Renal cortical epithelial cell (primary cell): Measurements from ENCODE around the gene ZNF285. TPM values are rescaled to one million over a fixed set of nuclear protein-coding genes. Genes with fewer than 3 reads are reported as not detected.
"Not testable (repeated sequence)": the region's sequence is repeated elsewhere in the genome, so short reads cannot be mapped to it uniquely, and the experiment has no call there.

ENCODE experiments used
- DNase-seq: peaks from one replicate; pipeline ENCODE4 v3.0.0-alpha.2; 2011; ENCODE audit warnings: low read depth
- total RNA-seq: library from RNA; depleted of rRNA; stranded (reverse); fragments of >200 nt; gene quantifications from 2 replicates; pipeline ENCODE4 v1.2.3, GENCODE V29; 2014

ZNF285 gene
- 2.3 and 7.7 TPM in 2 replicates for total RNA-seq

DNA sequence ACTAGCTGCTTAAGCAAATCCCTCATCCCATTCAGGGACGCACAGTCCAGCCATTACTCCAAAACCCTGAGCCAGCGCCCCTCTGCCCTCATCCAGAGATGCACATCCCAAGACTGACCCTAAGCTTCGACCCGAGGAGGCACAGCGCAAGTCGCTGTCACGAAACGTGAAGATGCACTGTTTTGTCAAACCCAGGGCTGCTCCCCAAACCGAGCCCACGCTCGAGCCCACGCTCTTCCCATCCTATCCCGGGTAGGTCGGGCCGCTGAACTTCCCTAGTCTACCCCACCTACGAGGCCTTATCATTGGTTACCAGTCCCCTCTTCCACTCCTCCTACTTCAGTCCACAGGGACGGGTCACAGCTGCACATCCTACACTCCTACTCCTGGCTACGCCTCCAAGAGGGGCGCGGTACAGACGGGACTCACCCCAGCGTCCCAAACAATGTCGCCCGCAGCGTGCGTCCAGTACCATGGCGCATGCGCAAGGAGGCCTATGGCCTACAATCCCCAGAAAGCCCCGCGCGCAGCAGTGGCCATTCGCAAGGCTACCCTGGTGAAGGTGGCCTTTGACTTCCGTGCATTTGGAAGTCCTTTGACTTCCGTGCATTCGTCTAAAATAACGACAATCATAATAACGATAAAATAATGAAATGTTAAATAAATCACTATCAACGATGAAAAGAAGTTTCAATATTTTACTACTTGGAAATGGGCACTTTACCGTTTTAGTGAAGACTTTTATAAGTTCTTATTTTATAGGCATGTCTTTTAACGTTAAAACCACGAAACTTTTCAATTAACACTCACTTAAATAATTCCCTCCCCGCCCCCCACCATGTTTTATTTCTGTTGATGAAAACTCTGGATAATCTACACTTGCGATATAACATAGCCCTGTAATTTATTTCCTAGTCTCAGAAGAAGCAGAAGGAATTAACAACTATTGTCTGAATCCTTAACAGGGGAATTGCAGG is at the start of gene ZNF285:
ZNF285 (minus strand) TSS at position 470 of the 977 bp plus-strand sequence. CDS start 4,395 bp downstream, outside the sequence.
- DNase-seq: peak; percentile 92

DNA sequence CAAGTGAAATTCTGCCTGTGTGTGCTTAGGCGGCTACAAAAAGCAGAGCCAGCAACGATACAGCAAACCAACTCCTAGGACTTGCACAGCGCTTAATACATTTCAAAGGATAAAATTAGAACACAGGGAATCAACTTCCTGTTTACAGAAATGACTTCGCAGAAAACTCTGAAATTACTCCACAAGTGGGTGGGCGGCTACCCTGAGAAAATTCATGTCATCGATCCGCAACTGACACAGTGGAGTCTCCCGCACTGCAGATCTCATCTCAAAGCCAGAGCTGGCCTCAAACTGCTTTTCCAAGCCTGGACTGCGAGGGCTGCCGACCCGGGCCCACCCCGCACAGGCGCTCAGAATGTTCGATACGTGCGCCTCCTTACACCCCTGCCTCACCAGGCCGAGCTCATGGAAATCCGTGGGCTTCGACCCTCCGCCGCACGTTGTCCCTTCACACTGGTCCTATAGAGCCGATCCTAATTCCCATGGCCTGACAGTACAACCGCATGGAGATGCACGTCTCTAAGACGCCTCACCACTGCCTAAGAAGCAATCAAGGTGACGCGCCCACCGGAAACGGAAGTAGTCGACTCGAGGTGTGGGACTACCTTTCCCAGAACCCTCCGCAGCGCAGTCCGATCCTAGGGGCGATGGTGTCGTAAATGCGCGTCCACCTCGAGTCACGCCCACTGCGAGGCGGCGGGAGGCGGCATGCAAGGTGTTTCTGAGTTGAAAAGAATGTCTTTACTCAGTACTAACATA is 46.7 kb upstream of the ZNF285 start, which contains the start of gene ZNF229:
ZNF229 (minus strand) TSS at position 557 of the 759 bp plus-strand sequence. CDS start 5,625 bp downstream, outside the sequence.
- DNase-seq: peak; percentile 89

DNA sequence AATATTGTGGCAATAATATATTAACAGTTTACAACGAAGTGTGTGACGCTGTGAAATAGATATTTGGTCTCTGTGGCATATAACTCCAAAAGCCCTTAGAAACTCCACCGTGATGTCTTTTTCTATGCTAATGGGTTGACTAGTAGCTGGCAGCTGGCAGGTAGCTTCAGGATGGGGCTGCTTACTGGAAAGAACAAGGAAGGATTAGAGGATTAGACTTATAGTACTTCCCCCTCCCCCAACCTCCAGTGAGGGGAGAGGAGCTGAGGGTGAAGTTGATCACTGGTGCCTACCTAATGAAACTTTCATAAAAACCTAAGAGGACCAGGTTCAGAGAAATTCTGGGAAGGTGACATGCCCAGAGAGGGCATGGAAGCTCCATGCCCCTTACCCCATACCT is 37.0 kb upstream of the ZNF285 start:
- no peak for DNase-seq

GRCh38 chr19:44435441-44435840 is 34.0 kb upstream of the ZNF285 start:
- no peak for DNase-seq

GRCh38 chr19:44430956-44431355 is 29.5 kb upstream of the ZNF285 start:
- no peak for DNase-seq

GRCh38 chr19:44415553-44415952 is 14.1 kb upstream of the ZNF285 start:
- DNase-seq: not testable (repeated sequence)

DNA sequence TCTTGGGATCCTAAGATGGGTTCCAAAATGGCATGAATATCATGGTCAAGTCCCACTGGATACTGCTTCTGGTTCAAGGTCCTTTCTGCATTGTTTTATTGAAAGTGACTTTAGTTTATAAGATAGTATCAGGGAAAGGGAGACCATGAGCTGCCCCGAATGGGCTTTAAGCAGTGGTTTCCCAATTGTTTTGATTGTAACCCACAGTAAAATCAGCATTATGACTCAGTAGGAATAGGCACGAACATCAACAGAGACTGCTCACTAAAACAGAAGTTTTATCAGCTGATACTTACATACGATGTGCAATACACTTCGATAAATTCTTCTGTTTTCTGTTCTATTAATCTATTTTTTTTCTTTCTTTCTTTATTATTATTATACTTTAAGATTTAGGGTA is 12.1 kb downstream of the ZNF285 start:
- DNase-seq: not testable (repeated sequence)

GRCh38 chr19:44374789-44375188 is 26.6 kb downstream of the ZNF285 start:
- no peak for DNase-seq

- no peak for DNase-seq
Measured at GRCh38 chr19:44371815-44372480, 29.5 kb downstream of the ZNF285 start.

GRCh38 chr19:44367024-44367423 is 34.4 kb downstream of the ZNF285 start:
- no peak for DNase-seq

DNA sequence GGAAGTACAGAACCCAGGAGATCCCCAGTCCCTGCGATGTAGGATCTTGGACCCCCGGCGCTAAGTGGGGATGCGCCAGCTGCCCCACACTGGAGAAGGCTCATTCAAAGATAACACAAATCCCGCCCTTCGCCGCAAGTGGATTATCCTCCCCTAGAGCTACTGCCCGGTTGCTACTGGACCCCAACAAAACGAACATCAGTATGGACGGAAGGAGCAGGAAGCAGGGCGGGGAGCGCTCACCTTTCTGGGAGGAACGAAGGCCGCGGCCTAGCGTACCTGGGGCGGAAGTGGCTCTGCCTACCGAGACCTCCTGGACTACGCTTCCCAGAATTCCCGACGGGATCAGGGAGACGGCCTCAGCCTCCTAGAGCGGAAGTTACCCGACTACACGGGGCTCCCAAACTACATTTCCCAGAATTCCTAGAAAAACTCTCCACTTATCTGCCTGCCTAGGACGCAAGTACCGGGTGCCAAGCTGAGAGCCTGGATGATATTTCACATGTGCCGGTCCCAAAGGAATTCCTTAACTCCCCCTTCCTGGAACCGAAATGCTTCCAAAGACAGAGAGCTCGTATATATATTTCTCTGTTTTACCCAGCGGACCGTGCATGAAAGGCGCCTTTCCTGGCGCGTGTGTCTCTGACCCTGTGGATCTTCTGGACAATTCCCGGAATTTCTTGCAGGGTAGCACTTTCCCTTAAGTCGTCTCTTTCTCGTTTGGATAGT is 44.9 kb downstream of the ZNF285 start, which contains the start of gene ZNF112:
ZNF112 (minus strand) TSS at position 298 of the 729 bp plus-strand sequence. CDS start 16,141 bp downstream, outside the sequence.
- peak; percentile 91 for DNase-seq

DNA sequence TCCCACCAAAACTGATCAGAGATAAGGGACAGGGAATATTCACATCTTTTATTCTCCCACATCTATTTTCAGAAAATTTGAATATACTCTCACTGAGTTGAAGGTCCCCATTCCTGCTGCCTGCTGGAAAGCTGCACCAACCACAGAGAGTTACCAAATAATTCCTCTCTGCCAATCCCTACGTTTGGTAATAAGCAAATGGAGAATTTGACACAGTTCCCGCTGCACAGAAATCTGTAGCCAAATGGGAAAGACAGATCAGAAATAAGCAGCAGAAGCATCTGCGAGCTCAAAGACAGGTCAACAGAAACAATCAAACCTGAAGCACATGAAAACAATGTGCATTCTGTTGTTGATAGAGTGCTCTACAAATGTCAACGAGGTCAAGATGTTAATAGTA is 54.9 kb downstream of the ZNF285 start:
- DNase-seq: no peak

GRCh38 chr19:44345959-44346358 is 55.4 kb downstream of the ZNF285 start:
- DNase-seq: no peak

DNA sequence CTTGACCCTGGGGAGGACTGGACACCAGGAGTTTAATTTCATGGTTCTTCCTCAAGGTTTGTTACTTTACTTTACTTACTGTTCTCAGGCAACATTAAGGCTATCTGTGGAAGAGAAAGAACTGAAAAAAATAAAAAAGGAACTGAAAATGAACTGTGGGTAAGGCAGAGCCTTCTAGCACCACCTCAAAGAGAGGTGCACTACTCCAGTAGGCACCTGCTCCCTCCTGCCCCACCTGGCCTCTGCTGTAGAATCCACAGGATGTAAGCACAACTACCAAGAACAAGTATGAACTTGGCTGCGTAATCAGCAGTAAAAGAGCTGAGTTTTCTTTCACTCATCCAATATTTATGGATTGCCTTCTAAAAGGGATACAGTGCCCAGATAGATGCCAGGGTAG is 57.2 kb downstream of the ZNF285 start:
- DNase-seq: no peak

- no peak for DNase-seq
Measured at GRCh38 chr19:44341794-44342193, 59.6 kb downstream of the ZNF285 start.

- not testable (repeated sequence) for DNase-seq
Measured at GRCh38 chr19:44334639-44335038, 66.8 kb downstream of the ZNF285 start.

Other genes starting within 250 kb of the ZNF285 start
- gene ZNF226, start 236.5 kb downstream of the ZNF285 start, total RNA-seq: 13.2 and 25.1 TPM in 2 replicates
- gene ZNF227, start 189.1 kb downstream of the ZNF285 start, total RNA-seq: 17.9 and 24.7 TPM in 2 replicates
- 0.69 and 2.9 TPM in 2 replicates for gene ZNF233, start 141.7 kb downstream of the ZNF285 start, total RNA-seq
- gene ZNF235, start 96.6 kb downstream of the ZNF285 start, total RNA-seq: 2.8 and 8.0 TPM in 2 replicates
- 6.1 and 12.2 TPM in 2 replicates for gene ZNF112, start 44.9 kb downstream of the ZNF285 start, total RNA-seq
- gene ZNF229, start 46.9 kb upstream of the ZNF285 start, total RNA-seq: 11.3 and 13.4 TPM in 2 replicates
- gene ZNF180, start 98.9 kb upstream of the ZNF285 start, total RNA-seq: 13.0 and 14.4 TPM in 2 replicates
- not detected in 2 replicates for gene CEACAM20, start 128.1 kb upstream of the ZNF285 start, total RNA-seq
- gene IGSF23, start 212.0 kb upstream of the ZNF285 start, total RNA-seq: 0.17 and 2.7 TPM in 2 replicates
- 230 and 248 TPM in 2 replicates for gene PVR, start 242.3 kb upstream of the ZNF285 start, total RNA-seq